ENCODE measurements around the gene LRRC56.

LRRC56 gene

DNA sequence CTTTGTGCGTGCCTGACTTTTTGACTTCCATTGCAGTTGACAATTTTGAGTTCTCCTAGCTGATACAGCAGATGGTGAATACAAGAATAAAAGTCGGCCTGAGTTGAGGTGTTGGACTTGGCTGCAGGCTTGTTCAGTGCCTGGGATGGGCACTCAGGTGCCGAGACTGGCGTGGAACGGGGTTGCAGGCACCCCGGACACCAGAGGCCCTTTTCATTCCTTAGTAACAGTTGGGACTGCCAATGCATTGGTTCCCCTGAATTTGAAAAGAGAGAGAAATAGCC is 40.2 kb downstream of the LRRC56 start:
- no peak for DNase-seq

DNA sequence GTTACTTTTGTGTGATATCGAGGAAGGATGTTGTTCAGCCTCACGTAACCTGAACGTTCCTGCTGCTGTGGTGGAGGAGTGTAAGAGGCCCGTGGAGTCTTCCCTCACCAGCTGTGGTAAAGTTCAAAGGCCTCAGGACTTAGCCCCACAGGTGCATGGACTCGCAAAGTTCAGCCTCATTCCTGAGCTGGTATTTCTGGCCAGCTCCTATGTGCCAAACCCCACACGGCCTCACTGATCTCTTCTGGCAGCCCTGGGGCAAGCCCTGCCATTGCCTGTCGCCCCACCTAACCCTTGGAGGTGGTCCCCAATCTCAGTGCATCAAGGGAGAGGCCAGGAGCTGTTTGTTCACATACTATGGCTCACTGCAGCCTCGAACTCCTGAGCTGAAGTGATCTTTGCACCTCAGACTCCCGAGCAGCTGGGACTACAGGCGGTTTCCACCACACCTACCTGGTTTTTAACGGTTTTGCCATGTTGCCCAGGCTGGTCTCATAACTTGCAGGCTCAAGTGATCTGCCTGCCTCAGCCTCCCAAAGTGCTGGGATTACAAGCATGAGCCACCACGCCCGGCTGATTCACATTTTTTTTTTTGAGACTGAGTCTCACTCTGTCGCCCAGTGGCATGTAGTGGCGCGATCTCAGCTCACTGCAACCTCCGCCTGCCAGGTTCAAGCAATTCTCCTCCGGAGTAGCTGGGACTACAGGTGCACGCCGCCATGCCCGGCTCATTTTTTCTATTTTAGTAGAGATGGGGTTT is 41.1 kb downstream of the LRRC56 start:
- DNase-seq: no peak

DNA sequence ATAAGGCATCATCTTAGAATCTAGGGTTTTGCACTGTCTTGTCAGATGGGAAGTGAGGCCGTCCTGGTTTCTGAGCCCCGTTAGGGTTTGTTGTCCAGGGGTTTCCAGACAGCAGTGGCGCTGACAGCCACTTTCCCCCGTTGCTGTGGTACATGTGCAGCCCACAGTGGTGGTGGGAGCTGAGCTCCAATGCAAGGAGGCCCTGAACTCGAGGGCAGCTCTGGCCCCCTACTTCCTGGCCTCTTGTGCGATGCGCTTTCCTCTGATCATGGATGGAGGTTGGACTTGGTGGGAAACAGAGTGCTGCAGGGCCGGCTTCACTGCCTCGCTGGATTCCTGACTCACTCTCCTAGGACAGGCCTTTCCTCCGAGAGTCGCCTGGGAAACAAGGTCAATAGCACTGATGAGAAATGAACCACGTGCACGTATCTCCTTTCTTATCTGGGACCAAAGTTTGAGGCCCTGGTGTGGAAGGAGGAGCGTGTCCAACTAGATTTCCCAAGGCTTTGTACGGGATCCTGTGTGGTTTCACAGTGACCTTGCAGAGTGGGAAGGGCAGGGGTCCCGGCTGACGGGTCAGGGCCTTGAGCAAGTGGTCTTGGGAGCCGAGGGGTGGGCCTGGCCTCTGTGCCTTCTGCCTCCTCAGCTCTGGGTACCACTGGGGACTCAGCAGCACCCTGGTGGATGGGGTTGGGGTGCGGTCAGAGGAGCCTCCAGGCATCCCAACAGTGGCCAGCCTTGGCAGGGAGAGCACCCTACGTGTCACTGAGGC is 42.7 kb downstream of the LRRC56 start:
- no peak for DNase-seq

DNA sequence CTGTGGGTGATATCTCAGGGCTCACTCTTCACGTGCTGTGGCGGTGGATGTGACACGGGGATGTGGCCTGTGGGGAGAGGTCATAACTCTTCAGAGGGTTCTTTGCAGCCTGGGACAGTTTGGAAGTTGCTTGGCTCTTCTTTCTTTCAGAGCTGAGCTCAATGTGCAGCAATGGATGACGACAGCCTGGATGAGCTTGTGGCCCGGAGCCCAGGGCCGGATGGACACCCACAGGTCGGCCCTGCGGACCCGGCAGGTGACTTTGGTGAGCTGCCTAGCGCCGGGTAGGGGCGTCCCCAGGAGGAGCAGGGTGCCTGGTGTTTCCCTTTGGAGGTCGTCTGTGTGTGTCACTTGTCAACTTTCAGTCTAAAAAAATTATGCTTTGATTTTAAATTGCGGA is 44.0 kb downstream of the LRRC56 start:
- no peak for DNase-seq

DNA sequence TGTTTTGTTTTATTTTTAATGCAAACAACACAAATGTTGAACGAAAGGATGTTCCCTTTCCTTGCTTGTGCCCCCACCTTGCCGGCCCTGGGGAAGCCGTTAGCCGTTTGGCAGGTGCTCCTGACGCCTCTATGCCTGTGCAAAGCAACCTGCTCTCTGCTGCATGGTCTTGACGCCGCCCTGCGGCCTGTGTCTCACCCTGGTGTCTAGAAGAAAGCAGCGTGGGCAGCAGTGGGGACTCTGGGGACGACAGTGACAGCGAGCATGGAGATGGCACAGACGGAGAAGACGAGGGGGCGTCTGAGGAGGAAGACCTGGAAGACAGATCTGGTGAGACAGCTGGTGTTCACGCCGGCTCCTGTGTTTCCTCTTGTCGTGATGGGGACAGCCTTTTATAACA is 44.4 kb downstream of the LRRC56 start:
- DNase-seq: no peak

DNA sequence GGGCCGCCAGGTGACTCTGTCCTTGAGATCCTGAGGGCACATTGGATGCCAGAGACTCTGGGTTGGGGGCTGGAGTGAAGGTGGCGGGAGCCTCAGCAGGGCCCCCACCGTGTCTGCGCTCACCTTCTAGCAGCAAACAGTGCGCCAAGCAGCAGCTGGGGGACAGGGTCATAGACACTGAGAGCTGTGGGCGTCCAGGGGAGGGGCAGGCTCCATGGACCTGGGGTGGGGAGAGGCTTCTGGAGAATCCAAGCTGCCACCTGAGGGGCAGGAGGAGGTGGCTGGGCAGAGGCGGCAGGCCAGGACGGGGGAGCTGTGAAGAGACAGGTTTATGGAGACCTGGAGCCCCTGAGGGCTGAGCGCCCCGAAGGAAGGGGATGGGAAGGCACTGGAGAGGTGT is 47.0 kb downstream of the LRRC56 start:
- no peak for DNase-seq

DNA sequence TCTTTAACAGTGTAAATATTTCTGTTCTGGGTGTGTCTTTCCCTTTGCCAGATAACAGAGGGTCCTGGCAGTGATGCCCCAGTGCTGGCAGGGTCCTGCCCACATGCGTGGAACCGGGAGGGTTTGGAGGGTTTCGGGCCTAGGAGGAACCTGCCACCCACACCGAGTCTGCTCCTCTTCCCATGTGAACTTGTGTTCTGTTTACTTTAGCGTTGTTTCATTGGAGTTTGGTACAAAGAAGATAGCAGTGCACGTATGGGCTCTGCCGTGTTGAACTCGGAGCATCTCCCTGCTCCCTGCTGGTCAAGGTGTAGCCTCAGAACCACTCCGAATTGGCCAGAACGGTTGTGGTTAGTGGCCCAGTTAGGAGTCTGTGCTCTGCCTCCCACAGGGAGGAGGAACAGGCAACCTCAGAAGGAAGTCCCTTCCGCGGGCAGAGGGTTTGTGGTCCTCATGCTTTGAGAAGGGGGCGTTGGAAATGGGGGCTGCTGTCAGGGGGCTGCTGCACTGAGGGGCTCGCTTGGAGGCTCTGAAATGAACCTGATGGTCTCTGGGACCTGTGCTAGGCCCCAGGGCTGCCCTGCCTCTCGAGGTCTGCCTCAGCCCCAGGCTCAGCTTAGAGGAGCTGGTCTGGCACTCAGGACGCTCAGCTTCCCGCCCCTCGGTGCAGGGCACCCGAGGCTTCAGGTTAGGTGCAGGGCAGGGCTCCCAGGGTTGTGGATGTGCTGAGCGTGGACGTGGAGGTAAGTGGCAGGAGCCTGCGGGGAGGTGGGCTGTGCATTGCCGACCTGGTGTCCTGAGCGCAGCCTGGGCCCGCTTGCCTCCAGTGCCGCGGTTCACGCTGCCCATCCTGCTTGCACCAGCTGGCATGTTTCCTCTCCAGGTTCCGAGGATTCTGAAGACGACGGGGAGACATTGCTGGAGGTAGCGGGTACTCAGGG is 49.3 kb downstream of the LRRC56 start:
- no peak for DNase-seq

DNA sequence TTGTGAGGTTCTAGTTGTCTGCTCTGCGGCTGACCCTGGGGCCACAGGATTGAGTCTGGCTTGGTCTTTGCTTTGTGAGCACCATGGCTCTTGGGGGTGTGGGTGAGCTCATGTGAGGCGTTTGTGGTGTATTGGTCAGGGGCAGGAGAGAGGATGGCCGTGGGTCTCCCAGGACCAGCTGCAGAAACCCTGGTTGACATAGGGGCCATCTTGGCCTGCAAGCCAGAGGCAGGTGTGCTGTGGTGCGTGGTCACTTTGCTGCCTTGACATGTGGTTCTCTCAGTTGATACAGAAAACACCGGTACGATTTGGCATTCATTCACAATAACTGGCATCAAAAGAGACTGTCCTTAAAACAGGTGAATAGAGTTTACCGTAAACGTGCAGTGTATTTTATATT is 50.2 kb downstream of the LRRC56 start:
- DNase-seq: no peak

DNA sequence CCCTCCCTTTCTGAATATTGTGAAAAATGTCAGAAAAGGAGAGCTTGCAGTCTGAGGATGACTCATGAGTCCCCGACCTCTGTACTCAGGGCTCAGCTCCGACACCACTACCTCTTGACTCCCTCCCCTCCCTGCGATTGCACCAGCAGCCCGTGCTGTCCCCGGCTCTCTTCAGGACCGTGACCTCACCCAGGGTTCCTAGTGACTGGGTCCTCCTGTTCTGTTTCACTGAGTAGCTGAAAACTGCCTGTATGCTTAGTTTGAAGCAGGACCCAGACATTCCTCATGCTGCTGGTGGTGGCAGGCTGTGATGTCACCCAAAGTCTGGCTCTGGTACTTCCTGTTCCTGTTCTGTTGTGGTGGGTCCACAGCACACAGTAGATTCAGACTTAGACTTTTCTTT is 50.7 kb downstream of the LRRC56 start:
- no peak for DNase-seq

DNA sequence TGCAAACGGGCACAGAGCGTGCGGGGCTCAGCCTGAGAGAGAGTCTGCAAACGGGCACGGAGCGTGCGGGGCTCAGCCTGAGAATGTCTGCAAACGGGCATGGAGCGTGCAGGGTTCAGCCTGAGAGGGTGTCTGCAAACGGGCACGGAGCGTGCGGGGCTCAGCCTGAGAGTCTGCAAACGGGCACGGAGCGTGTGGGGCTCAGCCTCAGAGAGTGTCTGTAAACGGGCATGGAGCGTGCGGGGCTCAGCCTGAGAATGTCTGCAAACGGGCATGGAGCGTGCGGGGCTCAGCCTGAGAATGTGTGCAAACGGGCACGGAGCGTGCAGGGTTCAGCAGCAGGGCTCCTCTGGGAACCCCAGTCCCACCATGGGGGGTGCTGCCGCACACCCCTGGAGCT is 52.5 kb downstream of the LRRC56 start:
- DNase-seq: no peak

DNA sequence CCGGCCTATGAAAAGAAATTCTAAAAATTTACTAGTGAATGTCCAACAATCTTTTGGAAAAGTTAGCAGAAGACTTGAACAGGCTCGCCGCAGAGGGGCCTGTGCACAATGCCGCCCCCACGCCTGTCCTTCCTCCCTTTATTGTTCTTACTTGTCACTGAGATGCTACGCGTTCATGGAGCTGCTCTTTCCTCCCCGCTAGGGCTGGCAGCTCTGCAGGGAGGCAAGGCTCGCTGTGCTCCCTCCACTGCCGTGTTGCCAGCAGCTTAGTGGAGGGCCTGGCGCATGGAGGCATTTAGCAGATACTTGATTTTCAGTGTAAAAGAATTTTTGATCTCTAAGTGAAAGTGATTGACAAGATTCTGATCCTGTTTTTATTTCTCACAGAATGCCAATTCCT is 53.7 kb downstream of the LRRC56 start:
- DNase-seq: no peak

DNA sequence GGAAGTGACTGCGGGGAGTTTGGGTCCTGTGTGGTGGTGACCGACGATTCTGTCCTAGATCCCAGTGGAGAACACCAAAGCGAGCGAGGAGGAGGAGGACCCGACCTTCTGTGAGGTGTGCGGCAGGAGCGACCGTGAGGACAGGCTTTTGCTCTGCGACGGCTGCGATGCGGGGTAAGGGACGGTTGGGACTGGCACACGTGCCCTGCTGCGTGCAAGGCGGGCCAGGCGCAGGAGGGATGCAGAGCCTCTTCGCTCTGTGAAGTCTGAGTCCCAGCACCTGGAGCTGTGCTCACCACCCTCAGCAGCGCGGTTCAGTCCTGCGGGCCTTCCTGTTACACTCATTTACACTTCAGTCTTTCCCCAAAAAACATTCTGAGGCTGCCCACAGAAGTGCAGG is 55.2 kb downstream of the LRRC56 start:
- DNase-seq: no peak

DNA sequence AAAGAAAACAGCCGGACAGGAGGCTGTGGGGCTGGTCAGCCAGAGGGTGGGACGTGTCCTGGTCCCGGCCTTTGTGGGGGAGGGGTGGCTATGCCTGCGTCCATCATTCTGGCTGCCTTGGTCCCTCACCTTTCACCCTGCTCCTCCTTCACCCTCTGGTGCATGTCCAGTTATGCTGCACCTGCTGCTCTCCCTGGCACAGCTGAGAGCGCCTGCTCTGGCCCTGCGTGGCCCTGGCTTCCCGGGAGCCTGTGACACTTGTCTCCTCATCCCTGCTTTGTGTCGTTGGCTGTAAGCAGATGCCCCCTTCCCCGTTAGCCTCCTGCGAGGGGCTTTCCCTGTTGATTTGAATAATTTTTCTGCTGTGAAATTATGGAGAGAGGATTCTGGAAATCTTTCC is 55.6 kb downstream of the LRRC56 start:
- DNase-seq: no peak

DNA sequence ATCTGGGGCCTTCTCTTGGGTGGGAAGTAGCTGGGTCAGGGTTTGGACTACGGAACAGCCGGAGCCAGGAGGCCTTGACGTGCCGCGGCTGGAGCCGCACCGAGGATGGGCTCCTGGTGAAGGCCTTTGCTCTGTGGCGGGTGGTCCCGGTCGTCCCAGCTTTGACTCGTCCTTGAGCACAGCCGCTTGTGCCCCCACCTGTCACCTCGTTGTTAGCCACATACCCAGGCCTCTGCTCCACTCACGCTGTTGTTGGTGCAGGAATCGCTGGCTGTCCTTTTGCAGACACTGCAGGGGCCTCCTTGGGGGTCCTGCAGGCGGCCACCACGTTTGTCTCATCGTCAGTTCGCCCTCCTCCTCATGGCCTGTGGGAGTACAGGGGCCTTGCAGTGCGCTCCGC is 56.0 kb downstream of the LRRC56 start:
- DNase-seq: no peak

DNA sequence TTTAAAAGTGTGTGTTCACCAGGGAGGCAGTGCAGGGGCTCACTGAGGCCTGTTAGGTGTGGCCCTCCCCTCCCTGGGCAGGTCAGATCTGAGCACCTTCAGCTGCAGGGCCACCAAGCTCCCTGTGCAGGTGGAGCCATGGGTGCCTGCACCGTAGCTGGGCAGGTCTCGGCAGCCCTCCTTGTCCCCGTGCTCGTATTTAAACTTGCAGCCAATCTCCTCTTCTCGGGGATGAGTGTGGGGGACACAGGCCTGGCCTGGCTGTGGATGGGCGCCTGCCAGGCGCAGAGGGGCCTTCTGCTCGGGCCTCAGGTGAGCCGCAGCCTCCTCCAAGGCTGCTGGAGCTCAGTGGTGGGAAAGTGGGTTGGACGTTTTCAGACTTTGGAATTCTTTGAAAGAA is 58.1 kb downstream of the LRRC56 start:
- DNase-seq: no peak

DNA sequence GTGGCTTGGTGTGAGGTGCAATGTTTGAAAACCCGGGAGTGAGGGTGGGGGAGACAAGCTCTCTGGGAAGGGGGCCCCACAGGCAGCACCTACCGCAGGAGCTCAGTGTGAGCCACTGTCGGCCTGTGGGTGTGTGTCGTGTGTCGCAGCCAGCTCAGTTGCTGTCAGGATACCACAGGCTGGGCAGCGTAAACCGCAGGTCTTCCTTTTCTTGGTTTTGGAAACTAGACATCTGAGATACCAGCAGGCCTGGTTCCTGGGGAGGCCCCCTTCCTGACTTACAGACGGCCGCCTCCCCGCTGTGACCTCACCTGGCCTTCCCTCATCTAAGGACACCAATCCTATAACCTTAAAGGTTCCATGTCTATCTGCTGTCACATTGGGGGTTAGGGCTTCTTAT is 59.0 kb downstream of the LRRC56 start:
- no peak for DNase-seq

DNA sequence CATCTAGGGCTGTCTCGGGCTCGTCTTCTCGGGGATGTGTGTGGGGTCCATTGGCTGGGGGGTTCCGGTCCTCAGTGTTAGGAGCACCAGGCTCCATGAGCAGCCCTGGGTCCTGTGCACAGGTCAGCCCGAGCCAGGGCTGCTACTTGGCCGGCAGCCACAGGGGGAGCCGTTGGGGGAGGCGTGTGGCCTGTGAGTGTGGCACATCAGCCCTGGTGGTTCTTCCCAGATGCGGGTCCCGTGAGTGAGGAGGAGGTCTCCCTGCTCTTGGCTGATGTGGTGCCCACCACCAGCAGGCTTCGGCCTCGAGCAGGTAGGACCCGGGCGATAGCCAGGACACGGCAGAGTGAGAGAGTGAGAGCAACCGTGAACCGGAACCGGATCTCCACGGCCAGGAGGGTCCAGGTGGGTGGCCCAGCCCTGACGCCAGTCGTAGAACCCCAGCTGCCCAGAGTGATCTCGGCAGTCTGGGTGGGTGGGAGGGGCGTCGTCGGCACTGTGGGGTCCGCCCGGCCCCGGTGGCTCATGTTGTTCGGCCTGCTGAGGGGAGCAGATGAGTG is 59.9 kb downstream of the LRRC56 start:
- DNase-seq: no peak

DNA sequence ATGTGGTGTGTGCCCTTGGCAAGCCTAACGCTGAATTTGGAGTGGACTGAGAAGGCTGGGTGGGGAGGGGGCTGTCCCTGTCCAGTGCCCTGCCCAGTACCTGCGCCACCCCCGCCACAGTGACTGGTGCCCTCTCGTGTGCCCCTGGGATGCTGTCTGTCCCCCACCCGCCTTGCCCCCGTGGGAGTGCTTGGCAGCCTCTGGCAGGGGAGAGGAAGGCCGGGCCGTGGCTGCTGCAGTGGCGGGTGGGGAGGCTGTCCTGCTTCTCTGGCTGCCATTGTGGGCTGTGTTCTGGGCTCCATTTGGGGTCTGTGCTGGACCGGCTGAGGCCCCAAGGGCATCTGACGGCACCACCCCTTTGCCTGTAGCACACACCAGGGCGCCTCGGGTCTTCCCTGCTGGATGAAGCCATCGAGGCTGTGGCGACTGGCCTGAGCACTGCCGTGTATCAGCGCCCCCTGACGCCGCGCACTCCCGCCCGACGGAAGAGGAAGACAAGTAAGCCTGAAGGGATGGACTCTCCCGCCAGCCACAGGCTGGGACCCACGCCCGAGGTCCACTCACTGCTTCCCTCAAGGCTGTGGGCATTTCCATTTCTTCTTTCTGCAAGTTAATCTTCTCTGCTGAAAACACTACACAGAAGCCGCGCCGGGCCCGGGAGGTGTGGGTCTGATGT is 60.8 kb downstream of the LRRC56 start:
- DNase-seq: no peak

DNA sequence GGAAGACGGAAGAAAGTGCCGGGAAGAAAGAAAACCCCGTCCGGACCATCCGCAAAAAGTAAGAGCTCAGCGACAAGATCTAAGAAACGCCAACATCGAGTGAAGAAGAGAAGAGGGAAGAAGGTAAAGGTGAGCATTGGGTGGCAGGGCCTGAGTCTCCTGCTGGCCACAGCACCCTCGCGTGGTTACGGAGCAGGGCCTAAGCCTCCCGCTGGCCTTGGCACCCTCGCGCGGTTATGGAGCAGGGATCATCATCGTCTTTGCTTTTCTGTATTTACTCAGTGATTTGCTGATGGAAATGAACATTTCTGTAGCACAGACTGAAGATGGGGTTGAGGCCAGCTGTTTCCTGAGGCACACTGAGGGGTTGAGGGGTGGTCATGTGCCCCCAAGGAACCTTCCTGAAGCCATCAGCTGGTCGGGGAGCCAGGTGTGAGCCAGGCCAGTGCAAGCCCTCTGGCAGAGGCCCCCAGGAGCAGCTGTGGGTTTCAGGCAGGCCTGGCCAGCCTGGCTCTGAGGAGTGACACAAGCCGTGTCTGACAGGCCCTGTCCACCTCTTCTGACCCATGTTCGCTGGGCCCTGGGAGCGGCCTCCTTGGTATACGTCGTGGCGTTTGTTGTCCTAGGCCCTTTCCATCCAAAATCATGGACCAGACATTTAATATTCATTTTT is 64.4 kb downstream of the LRRC56 start:
- no peak for DNase-seq

DNA sequence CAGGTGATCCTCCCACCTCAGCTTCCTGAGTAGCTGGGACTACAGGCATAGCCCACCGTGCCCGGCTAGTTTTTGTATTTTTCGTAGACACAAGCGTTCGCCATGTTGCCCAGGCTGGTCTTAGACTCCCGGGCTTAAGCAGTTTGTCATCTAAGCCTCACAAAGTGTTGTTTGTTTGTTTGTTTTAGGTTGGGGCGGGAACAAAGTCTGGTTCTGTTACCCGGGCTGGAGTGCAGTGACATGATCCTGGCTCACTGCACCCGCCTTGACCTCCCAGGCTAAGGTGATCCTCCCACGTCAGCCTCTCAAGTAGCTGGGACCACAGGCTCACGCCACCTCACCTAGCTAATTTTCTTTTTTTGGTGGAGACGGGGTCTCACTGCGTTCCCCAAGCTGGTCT is 65.8 kb downstream of the LRRC56 start:
- DNase-seq: no peak

Measured in DMS79 treated with DMSO at 0.1 percent for 48 hours (cell line).